ENCODE measurements around the gene MFN2. TPM values are rescaled to one million over a fixed set of nuclear protein-coding genes. Genes with fewer than 3 reads are reported as not detected.

Gene MFN2
- total RNA-seq, 1 donor from 2014 or later, result 78.9 TPM

GRCh38 chr1:12009318-12009947 is 29.2 kb downstream of the MFN2 start:
- Mint-ChIP-seq H3K27ac (ENCODE audit: unreplicated experiment) (no peak overlapping the region), H3K4me1 (peaks cover 14% of the 10 kb centered on the region), H3K4me3 (no peak overlapping the region), H3K9me3 (no peaks in the 10 kb centered on the region), H3K36me3 (ENCODE audit: low read depth) (peaks cover 34% of the 10 kb centered on the region), H3K27me3 (ENCODE audit: low read depth) (no peaks in the 10 kb centered on the region)
- DNase-seq (ENCODE audit: low read depth, low spot score), result no peak
- TF ChIP-seq, protein P1, sequence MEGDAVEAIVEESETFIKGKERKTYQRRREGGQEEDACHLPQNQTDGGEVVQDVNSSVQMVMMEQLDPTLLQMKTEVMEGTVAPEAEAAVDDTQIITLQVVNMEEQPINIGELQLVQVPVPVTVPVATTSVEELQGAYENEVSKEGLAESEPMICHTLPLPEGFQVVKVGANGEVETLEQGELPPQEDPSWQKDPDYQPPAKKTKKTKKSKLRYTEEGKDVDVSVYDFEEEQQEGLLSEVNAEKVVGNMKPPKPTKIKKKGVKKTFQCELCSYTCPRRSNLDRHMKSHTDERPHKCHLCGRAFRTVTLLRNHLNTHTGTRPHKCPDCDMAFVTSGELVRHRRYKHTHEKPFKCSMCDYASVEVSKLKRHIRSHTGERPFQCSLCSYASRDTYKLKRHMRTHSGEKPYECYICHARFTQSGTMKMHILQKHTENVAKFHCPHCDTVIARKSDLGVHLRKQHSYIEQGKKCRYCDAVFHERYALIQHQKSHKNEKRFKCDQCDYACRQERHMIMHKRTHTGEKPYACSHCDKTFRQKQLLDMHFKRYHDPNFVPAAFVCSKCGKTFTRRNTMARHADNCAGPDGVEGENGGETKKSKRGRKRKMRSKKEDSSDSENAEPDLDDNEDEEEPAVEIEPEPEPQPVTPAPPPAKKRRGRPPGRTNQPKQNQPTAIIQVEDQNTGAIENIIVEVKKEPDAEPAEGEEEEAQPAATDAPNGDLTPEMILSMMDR (conservative IDR thresholded peaks at IDR 0.05), result no peak

DNA sequence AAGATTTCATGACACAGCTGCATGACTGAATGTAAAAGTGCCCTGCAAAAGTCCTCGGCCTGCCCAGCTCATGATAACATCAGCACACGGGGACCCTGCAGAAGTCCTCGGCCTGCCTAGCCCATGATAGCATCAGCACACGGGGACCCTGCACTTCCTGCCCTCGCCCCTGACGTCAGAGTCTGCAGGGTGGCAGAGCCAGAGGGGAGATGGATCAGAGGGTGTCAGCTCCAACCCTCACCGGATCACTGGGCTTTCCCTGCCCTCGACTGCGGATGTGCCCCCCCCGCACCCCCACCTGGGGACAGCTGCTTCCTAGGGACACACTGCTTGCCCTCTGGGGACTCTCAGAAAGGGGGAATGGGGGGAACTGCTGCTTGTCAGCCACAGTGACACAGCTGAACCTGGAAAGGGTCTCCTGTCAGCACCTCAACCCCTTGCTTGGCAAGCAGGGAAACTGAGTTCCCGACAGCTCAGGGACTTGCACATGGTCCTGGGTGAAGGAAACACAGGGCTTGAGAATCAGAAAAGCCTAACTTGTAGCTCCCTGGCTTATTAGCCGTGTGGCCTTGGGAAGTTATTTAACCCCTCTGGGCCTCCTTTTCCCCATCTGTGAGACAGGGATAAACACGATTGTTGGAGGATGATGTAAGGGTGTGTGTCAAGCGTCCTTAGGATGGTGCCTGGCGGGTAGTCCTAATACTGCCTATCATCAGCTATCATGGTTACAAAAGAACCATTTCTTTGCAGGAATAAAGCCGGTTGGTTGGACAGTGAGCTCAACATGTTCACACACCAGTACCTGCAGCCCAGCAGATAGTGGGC is 30.7 kb downstream of the MFN2 start:
- Mint-ChIP-seq H3K4me3 (no peak overlapping the region), H3K27me3 (ENCODE audit: low read depth) (no peaks in the 10 kb centered on the region), H3K36me3 (ENCODE audit: low read depth) (peaks cover 31% of the 10 kb centered on the region), H3K4me1 (peaks cover 14% of the 10 kb centered on the region), H3K27ac (ENCODE audit: unreplicated experiment) (peak overlapping the region; percentile 50), H3K9me3 (no peaks in the 10 kb centered on the region)
- TF ChIP-seq, protein P1 (conservative IDR thresholded peaks at IDR 0.05), result no peak
- no peak for DNase-seq (ENCODE audit: low read depth, low spot score)

DNA sequence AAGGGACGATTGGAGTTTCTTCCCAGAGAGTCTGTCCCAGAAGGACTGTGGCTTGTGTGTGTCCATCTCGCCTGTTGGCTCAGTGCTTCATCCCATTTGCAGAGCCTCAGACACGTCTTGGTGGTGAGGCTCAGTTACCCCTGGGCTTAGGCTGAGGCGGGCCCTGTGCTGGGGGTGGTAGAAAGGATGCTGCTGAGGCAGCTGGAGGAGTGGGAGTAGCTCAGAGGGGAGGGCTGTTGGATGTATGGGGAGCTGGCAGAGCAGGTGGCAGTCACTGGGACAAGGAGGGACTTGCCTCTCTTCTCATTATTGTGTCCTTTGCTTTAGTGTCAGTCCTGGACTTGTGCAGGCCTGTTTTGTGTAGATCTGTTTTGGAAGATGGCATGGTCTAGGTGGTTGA is 31.8 kb downstream of the MFN2 start:
- Mint-ChIP-seq H3K36me3 (ENCODE audit: low read depth) (peaks cover 27% of the 10 kb centered on the region), H3K27me3 (ENCODE audit: low read depth) (no peaks in the 10 kb centered on the region), H3K4me1 (peaks cover 12% of the 10 kb centered on the region), H3K4me3 (no peak overlapping the region), H3K27ac (ENCODE audit: unreplicated experiment) (no peak overlapping the region), H3K9me3 (no peaks in the 10 kb centered on the region)
- DNase-seq (ENCODE audit: low read depth, low spot score), result no peak
- TF ChIP-seq, protein P1 (conservative IDR thresholded peaks at IDR 0.05), result no peak

GRCh38 chr1:12012560-12013316 is 32.5 kb downstream of the MFN2 start:
- Mint-ChIP-seq H3K36me3 (ENCODE audit: low read depth) (peaks cover 21% of the 10 kb centered on the region), H3K27ac (ENCODE audit: unreplicated experiment) (no peak overlapping the region), H3K27me3 (ENCODE audit: low read depth) (no peaks in the 10 kb centered on the region), H3K9me3 (no peaks in the 10 kb centered on the region), H3K4me3 (no peak overlapping the region), H3K4me1 (peaks cover 8% of the 10 kb centered on the region)
- TF ChIP-seq, protein P1 (conservative IDR thresholded peaks at IDR 0.05), result no peak
- DNase-seq (ENCODE audit: low read depth, low spot score), result no peak

- peaks cover 14% of the 10 kb centered on the region for H3K36me3 Mint-ChIP-seq (ENCODE audit: low read depth)
- H3K27ac Mint-ChIP-seq (ENCODE audit: unreplicated experiment), result peak overlapping the region; percentile 55
- peaks cover 12% of the 10 kb centered on the region for H3K4me1 Mint-ChIP-seq
- no peaks in the 10 kb centered on the region for H3K27me3 Mint-ChIP-seq (ENCODE audit: low read depth)
- peak overlapping the region; percentile 17 for H3K4me3 Mint-ChIP-seq
- no peak for DNase-seq (ENCODE audit: low read depth, low spot score)
- no peaks in the 10 kb centered on the region for H3K9me3 Mint-ChIP-seq
- TF ChIP-seq, protein P1 (conservative IDR thresholded peaks at IDR 0.05), result peak; percentile 29
Measured at GRCh38 chr1:12014141-12014991, 34.1 kb downstream of the MFN2 start.
